Mesothelial cell of epicardium (in vitro differentiated cells): Measurements from ENCODE around the gene CMPK1. TPM values are rescaled to one million over a fixed set of nuclear protein-coding genes. Genes with fewer than 3 reads are reported as not detected.

Source experiments
- DNase-seq, 2 experiments: peaks; one replicate each; pipeline ENCODE4 v3.0.0; 2021; ENCODE audit warnings: low spot score in 2 of 2; ENCODE audit not compliant: unreplicated experiment in 2 of 2
- H3K27ac Mint-ChIP-seq: 2 replicates; pipeline ENCODE4 v1.8.0; 2021; ENCODE audit warnings: mixed read lengths
- H3K27me3 Mint-ChIP-seq: 2 replicates; pipeline ENCODE4 v1.8.0; 2021; ENCODE audit warnings: low read depth, mixed read lengths
- H3K36me3 Mint-ChIP-seq: 2 replicates; pipeline ENCODE4 v1.8.0; 2021; ENCODE audit warnings: mixed read lengths
- H3K4me1 Mint-ChIP-seq: 2 replicates; pipeline ENCODE4 v1.8.0; 2021; ENCODE audit warnings: mixed read lengths
- H3K4me3 Mint-ChIP-seq: 2 replicates; pipeline ENCODE4 v1.8.0; 2021; ENCODE audit warnings: mild to moderate bottlenecking, moderate library complexity, mixed read lengths
- H3K9me3 Mint-ChIP-seq: 2 replicates; pipeline ENCODE4 v1.8.0; 2021; ENCODE audit warnings: mixed read lengths
- total RNA-seq: library from RNA; stranded (reverse); gene quantifications from 3 replicates; pipeline ENCODE4 v1.2.1, GENCODE V29; 2021
- TF ChIP-seq, protein P1 (sequence below): fragments of 200-600 bp; sonication (generic); IDR thresholded peaks from one replicate; pipeline ENCODE4 v1.5.0; 2021; ENCODE audit warnings: antibody characterized with exemption; ENCODE audit not compliant: unreplicated experiment

The CMPK1 gene
- total RNA-seq, 1 donor from 2014 or later = 36.9 TPM

DNA sequence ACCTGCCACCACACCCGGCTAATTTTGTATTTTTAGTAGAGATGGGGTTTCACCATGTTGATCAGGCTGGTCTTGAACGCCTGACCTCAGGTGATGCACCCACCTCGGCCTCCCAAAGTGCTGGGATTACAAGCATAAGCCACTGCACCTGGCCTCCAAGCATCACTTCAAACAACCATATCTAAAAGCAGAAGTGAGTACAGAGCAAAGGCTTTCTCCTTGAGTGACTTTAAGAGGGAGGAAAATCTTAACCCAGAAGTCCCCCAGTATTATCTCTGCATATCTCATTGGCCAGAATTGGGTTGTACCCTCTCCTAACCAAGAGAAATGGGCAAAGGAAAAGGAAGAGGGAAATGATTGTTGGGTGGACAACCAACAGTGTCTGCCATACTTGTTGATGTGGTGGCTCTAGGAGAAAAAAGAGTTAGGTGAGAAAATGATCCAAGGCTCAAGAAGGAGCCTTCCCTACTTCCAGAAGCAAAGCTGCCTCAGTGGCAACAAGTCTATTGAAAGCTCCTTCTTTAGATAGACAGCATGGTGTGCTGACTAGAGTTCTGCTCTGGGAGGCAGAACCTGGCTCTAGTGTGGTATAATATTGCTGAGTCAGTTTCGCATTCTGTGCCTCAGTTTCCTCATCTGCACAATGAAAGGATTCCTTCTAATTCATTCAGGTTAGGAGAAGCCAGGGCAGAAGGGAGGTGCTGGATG is 65.7 kb downstream of the CMPK1 start:
- Mint-ChIP-seq H3K36me3 (no peaks in the 10 kb centered on the region), H3K27me3 (peaks cover 70% of the 10 kb centered on the region), H3K4me1 (no peaks in the 10 kb centered on the region), H3K9me3 (no peaks in the 10 kb centered on the region), H3K4me3 (no peak overlapping the region), H3K27ac (no peak overlapping the region)
- TF ChIP-seq, protein P1, sequence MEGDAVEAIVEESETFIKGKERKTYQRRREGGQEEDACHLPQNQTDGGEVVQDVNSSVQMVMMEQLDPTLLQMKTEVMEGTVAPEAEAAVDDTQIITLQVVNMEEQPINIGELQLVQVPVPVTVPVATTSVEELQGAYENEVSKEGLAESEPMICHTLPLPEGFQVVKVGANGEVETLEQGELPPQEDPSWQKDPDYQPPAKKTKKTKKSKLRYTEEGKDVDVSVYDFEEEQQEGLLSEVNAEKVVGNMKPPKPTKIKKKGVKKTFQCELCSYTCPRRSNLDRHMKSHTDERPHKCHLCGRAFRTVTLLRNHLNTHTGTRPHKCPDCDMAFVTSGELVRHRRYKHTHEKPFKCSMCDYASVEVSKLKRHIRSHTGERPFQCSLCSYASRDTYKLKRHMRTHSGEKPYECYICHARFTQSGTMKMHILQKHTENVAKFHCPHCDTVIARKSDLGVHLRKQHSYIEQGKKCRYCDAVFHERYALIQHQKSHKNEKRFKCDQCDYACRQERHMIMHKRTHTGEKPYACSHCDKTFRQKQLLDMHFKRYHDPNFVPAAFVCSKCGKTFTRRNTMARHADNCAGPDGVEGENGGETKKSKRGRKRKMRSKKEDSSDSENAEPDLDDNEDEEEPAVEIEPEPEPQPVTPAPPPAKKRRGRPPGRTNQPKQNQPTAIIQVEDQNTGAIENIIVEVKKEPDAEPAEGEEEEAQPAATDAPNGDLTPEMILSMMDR = no peak
- DNase-seq = no peak

DNA sequence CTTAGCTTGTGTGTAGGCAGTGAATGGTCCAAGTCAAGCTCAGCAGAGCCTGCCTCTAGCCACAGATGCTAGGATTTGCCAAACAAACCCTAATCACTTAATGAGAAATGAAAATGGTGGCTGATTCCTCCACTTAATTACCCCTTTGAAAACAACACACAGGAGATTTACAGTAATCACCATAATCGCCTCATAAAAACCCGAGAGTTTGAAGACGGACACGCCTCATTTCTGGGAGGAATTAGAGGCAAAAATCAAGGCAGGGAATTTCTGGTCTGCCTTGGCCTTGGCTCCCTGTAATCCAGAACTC is 66.2 kb downstream of the CMPK1 start:
- H3K4me1 Mint-ChIP-seq = no peaks in the 10 kb centered on the region
- TF ChIP-seq, protein P1 = no peak
- no peak overlapping the region for H3K4me3 Mint-ChIP-seq
- H3K27ac Mint-ChIP-seq = no peak overlapping the region
- no peak for DNase-seq
- H3K27me3 Mint-ChIP-seq = peaks cover 65% of the 10 kb centered on the region
- H3K9me3 Mint-ChIP-seq = no peaks in the 10 kb centered on the region
- no peaks in the 10 kb centered on the region for H3K36me3 Mint-ChIP-seq

DNA sequence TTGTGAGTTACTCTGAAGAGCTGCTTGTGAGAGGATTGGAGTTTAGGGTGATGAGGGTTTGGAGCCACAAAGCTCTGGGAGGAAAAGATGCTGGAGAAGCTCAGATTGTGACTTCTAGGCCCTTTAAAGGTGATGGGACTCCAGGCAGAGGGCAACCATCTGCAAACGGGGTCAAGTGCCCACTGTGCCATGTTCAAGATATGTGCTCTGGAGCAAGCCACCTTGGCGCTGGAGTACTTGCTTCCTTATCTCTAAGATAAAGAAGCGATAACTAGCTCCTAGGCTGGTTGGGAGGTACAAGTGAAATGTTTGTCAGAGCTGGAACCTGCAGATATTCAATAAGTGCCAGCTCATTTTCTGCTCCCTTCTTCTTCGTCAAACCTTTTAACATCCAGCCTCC is 68.2 kb downstream of the CMPK1 start:
- H3K4me1 Mint-ChIP-seq = peaks cover 4% of the 10 kb centered on the region
- H3K27ac Mint-ChIP-seq = no peak overlapping the region
- no peak for DNase-seq
- TF ChIP-seq, protein P1 = no peak
- H3K4me3 Mint-ChIP-seq = no peak overlapping the region
- H3K27me3 Mint-ChIP-seq = peaks cover 55% of the 10 kb centered on the region
- H3K9me3 Mint-ChIP-seq = no peaks in the 10 kb centered on the region
- H3K36me3 Mint-ChIP-seq = no peaks in the 10 kb centered on the region

DNA sequence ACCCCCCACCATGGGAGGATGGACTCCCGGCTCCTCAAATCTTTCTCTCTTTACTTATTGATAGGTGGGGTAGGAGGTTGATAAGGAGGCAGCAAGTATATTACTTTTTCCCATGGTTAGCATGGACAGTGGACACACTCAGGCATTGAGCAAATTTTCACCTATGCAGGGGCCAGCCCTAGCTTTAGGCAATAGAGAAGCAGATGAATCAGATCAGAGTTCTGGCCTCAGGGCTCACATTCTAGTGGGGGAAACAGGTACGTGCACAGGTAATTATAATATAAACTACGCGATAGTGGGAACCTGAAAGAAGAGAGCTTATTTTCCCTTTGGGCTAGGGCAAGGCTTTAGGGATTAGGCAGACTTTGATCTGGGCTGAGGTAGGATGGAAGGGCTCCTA is 69.0 kb downstream of the CMPK1 start:
- Mint-ChIP-seq H3K36me3 (no peaks in the 10 kb centered on the region), H3K4me3 (no peak overlapping the region), H3K9me3 (no peaks in the 10 kb centered on the region), H3K27ac (no peak overlapping the region), H3K4me1 (peaks cover 8% of the 10 kb centered on the region), H3K27me3 (peaks cover 49% of the 10 kb centered on the region)
- TF ChIP-seq, protein P1 = no peak
- no peak for DNase-seq

DNA sequence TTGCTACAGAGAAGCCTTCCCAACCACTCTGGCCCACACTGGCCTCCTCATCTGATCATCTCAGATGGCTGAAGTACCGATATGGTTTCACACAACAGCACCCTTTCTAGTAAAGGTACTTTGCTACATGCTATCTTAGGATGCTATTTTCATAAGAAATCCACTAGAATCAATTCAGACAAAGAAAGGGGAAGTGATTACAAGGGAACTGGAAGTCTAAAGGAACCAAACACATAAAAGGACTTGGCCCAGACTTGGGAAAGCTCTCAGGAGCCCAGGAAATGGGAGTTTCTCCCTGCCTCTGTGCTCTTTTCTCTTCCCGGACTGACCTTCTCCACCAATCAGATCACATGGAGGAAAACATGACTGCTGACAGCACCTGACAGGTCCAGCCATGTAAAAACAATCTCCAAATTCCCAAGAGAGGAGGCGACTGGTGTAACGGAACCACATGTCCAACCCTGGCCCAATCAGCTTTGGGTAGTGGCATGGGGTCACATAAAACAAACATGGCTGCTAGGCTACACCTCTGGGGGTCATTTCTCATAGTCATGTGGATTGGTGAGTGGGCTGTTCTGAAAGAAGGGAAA is 69.8 kb downstream of the CMPK1 start:
- no peaks in the 10 kb centered on the region for H3K36me3 Mint-ChIP-seq
- peaks cover 45% of the 10 kb centered on the region for H3K27me3 Mint-ChIP-seq
- DNase-seq = no peak
- H3K4me1 Mint-ChIP-seq = peaks cover 16% of the 10 kb centered on the region
- no peaks in the 10 kb centered on the region for H3K9me3 Mint-ChIP-seq
- TF ChIP-seq, protein P1 = no peak
- no peak overlapping the region for H3K4me3 Mint-ChIP-seq
- H3K27ac Mint-ChIP-seq = no peak overlapping the region
